ENCODE results near the gene RGS19. TPM values are rescaled to one million over a fixed set of nuclear protein-coding genes. Genes with fewer than 3 reads are reported as not detected.

RGS19 gene
- polyA plus RNA-seq, 1 of the 3 experiments (the other 2 are of a cell fraction) = 20.5 TPM

DNA sequence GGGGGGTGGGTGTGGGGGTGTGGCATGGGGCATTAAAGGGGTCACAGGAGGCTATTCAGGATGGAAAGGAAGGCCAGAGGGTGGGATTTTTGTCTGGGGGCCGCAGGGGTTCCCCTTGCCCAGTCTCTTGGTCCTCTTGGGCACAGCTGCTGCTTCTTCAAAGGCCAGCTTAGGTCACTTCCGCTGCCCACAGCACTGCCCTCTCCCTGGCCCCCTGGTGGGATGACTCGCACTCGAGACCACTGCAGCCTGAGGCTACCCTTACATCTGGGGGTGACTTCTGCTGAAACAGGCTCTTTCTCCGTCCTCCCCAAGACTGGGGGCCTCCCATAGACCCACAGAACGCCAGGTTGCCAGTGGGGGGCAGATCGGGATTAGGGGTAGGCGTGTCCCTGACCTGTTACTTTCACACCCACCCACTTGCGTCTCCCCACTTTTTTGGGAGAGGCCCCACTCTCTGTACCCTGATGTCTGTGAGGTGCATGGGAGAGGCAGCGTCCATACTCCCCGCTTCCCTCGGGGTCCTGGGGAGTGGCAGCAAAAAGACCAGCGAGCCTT lies 3.6 kb upstream of the RGS19 start:
- Histone ChIP-seq H3K36me3 (replicated peaks in 1 of 2; ENCODE audit: control insufficient read depth in 1 of 2, insufficient read depth in 2 of 2, low read length in 1 of 2) (no peaks in the 10 kb centered on the region), H3K4me1 (ENCODE audit: control insufficient read depth in 1 of 2, insufficient read depth in 2 of 2, low read depth in 1 of 2, low read length in 1 of 2) (peaks cover 13 to 36% of the 10 kb centered on the region in 2 experiments; a peak in 3 of 4 replicates), H3F3A (replicated peaks; ENCODE audit: insufficient read depth) (peaks cover 14% of the 10 kb centered on the region), H3K9ac (no peak overlapping the region), H3K4me2 (peak overlapping the region; percentile 85), H3K9me2 (no peaks in the 10 kb centered on the region), H2AFZ (ENCODE audit: low read depth) (no peak overlapping the region), H3K9me3 (no peaks in the 10 kb centered on the region), H4K20me1 (ENCODE audit: insufficient read depth) (no peaks in the 10 kb centered on the region), H3K27ac (ENCODE audit: low read depth in 2 of 2, low read length in 1 of 2) (no peak overlapping the region), H3K4me3 (ENCODE audit: low read depth in 2 of 2, low read length in 1 of 2) (peak overlapping the region; percentile 47 to 53; a peak in 3 of 4 replicates), H3K79me2 (ENCODE audit: insufficient read depth) (no peaks in the 10 kb centered on the region), H3K27me3 (ENCODE audit: insufficient read depth) (no peaks in the 10 kb centered on the region; the same call in 1 of the 2 replicates)
- DNase-seq = no peak
- WGBS (ENCODE audit: low lambda C conversion rate) = 20% methylated on average over 11 of the region's 13 CpGs
- no peak for TF ChIP-seq TCF12 (IDR thresholded peaks at IDR 0.05)
- no peak for TF ChIP-seq POLR2AphosphoS5 (IDR thresholded peaks at IDR 0.05; ENCODE audit: low read depth, low read length)
- TF ChIP-seq, protein P1, sequence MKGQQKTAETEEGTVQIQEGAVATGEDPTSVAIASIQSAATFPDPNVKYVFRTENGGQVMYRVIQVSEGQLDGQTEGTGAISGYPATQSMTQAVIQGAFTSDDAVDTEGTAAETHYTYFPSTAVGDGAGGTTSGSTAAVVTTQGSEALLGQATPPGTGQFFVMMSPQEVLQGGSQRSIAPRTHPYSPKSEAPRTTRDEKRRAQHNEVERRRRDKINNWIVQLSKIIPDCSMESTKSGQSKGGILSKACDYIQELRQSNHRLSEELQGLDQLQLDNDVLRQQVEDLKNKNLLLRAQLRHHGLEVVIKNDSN (IDR thresholded peaks at IDR 0.05; ENCODE audit: borderline replicate concordance, low read depth) = no peak
- ChIA-PET POLR2A (no interaction called here), CTCF (interaction anchor here (0.5 to 12.9 kb wide), 14 partner anchors 10 to 130 kb away, joined by 3 to 252 read pairs (median 4); partner anchors contain the start of genes NPBWR2 and TCEA2)

DNA sequence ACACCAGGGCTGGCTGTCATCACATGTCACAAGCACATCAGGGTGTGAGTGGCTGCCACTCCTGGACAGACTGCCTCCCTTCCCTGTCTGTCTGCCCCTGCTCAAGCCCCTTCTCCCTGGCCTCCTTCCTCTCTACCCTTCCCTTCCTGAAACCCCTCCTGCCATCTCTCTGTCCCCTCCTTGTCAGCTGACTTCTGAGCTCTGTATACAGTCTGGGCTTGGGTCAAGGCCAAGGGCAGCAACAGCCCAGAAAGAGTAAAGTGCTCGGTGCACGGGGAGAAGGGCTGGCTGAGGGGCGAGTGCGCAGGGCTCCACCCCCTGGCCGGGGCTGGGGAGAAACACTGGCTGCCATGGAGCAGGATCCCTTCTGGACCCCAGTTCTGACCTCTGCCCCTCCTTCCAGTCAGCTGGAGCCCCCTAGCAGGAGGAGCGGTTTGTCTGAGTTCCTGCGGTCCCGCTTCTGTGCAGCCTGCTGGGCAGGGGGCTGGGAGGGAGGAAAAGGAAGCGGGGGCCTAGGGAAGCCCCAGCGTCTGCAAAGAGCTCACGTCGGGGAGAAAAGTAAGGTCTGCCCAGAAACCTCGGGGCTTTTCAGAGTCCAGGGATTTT lies 2.9 kb upstream of the RGS19 start:
- POLR2A ChIA-PET = no interaction called here
- Histone ChIP-seq H3K9me3 (no peaks in the 10 kb centered on the region), H3K4me2 (no peak overlapping the region), H2AFZ (ENCODE audit: low read depth) (no peak overlapping the region), H4K20me1 (ENCODE audit: insufficient read depth) (no peaks in the 10 kb centered on the region), H3K27ac (ENCODE audit: low read depth in 2 of 2, low read length in 1 of 2) (no peak overlapping the region), H3F3A (replicated peaks; ENCODE audit: insufficient read depth) (peaks cover 14% of the 10 kb centered on the region), H3K9me2 (no peaks in the 10 kb centered on the region), H3K27me3 (ENCODE audit: insufficient read depth) (no peaks in the 10 kb centered on the region; the same call in 1 of the 2 replicates), H3K79me2 (ENCODE audit: insufficient read depth) (no peaks in the 10 kb centered on the region), H3K4me3 (ENCODE audit: low read depth in 2 of 2, low read length in 1 of 2) (no peak overlapping the region), H3K36me3 (replicated peaks in 1 of 2; ENCODE audit: control insufficient read depth in 1 of 2, insufficient read depth in 2 of 2, low read length in 1 of 2) (no peaks in the 10 kb centered on the region), H3K9ac (no peak overlapping the region), H3K4me1 (ENCODE audit: control insufficient read depth in 1 of 2, insufficient read depth in 2 of 2, low read depth in 1 of 2, low read length in 1 of 2) (peaks cover 13 to 36% of the 10 kb centered on the region in 2 experiments; a peak in 3 of 4 replicates)
- DNase-seq = no peak
- CTCF ChIA-PET = interaction anchor here (0.5 to 12.9 kb wide), 7 partner anchors 11 to 43 kb away, joined by 3 to 252 read pairs (median 11); partner anchors contain the start of gene NPBWR2
- 79% methylated on average over 11 of the region's 13 CpGs for WGBS (ENCODE audit: low lambda C conversion rate)
- TF ChIP-seq NRF1 (IDR thresholded peaks at IDR 0.05; ENCODE audit: low read depth, low read length) = no peak
- TF ChIP-seq FOSL2 (IDR thresholded peaks at IDR 0.05; ENCODE audit: borderline replicate concordance, low read depth) = no peak
- TF ChIP-seq MEF2A (IDR thresholded peaks at IDR 0.05; ENCODE audit: borderline replicate concordance, low read depth) = no peak
- TF ChIP-seq SMC3 (IDR thresholded peaks at IDR 0.05; ENCODE audit: low read depth, low read length) = no peak
- no peak for TF ChIP-seq USF2 (IDR thresholded peaks at IDR 0.05; ENCODE audit: borderline replicate concordance, low read depth, low read length)
- TF ChIP-seq, protein P2, sequence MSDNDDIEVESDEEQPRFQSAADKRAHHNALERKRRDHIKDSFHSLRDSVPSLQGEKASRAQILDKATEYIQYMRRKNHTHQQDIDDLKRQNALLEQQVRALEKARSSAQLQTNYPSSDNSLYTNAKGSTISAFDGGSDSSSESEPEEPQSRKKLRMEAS (IDR thresholded peaks at IDR 0.05; ENCODE audit: low read depth) = no peak
- TF ChIP-seq, protein P1 (IDR thresholded peaks at IDR 0.05; ENCODE audit: borderline replicate concordance, low read depth) = no peak
- TF ChIP-seq NFIC (IDR thresholded peaks at IDR 0.05; ENCODE audit: borderline replicate concordance) = no peak
- TF ChIP-seq, protein P3, sequence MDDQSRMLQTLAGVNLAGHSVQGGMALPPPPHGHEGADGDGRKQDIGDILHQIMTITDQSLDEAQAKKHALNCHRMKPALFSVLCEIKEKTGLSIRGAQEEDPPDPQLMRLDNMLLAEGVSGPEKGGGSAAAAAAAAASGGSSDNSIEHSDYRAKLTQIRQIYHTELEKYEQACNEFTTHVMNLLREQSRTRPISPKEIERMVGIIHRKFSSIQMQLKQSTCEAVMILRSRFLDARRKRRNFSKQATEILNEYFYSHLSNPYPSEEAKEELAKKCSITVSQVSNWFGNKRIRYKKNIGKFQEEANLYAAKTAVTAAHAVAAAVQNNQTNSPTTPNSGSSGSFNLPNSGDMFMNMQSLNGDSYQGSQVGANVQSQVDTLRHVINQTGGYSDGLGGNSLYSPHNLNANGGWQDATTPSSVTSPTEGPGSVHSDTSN (IDR thresholded peaks at IDR 0.05) = no peak
- no peak for TF ChIP-seq RAD21 (IDR thresholded peaks at IDR 0.05; ENCODE audit: low read length)
- TF ChIP-seq CTCF (IDR thresholded peaks at IDR 0.05) = no peak
- TF ChIP-seq IRF3 (IDR thresholded peaks at IDR 0.05; ENCODE audit: low read depth, low read length) = no peak
- no peak for TF ChIP-seq RXRA (IDR thresholded peaks at IDR 0.05; ENCODE audit: borderline replicate concordance, low read depth)
- TF ChIP-seq MXI1 (IDR thresholded peaks at IDR 0.05; ENCODE audit: low read depth, low read length) = no peak
- no peak for TF ChIP-seq POLR2AphosphoS5 (IDR thresholded peaks at IDR 0.05; ENCODE audit: low read depth, low read length)
- no peak for TF ChIP-seq GATA2 (CRISPR knock-in tag; IDR thresholded peaks at IDR 0.05)

All from SK-N-SH (cell line).